ENCODE measurements around the gene AMBN. TPM values are rescaled to one million over a fixed set of nuclear protein-coding genes. Genes with fewer than 3 reads are reported as not detected.
A peak's percentile ranks its signal among the peaks of the same experiment; 100 is the strongest.

The AMBN gene
- total RNA-seq, 1 experiment from 2014 or later, result 0.27 TPM

- ChIA-PET POLR2A (no interaction called here), CTCF (no interaction called here)
- no peaks in the 10 kb centered on the region for H3K27me3 Mint-ChIP-seq (ENCODE audit: insufficient read depth, unreplicated experiment)
- Histone ChIP-seq H3K4me1 (peaks cover 14% of the 10 kb centered on the region), H3K36me3 (ENCODE audit: control insufficient read depth, insufficient read depth, low read length) (no peaks in the 10 kb centered on the region), H3K4me3 (ENCODE audit: low read depth, low read length) (no peak overlapping the region), H3K27me3 (replicated peaks; ENCODE audit: control insufficient read depth, insufficient read depth, low read length) (no peaks in the 10 kb centered on the region), H3K9me3 (no peaks in the 10 kb centered on the region)
- H3K36me3 Mint-ChIP-seq (ENCODE audit: insufficient read depth, unreplicated experiment), result no peaks in the 10 kb centered on the region
- no peaks in the 10 kb centered on the region for H3K9me3 Mint-ChIP-seq (ENCODE audit: unreplicated experiment)
- no peak overlapping the region for H3K4me3 Mint-ChIP-seq (ENCODE audit: unreplicated experiment)
- H3K4me1 Mint-ChIP-seq (ENCODE audit: low read depth, unreplicated experiment), result peaks cover 27% of the 10 kb centered on the region
- peak; percentile 53 to 61 for DNase-seq
- TF ChIP-seq, protein P1, sequence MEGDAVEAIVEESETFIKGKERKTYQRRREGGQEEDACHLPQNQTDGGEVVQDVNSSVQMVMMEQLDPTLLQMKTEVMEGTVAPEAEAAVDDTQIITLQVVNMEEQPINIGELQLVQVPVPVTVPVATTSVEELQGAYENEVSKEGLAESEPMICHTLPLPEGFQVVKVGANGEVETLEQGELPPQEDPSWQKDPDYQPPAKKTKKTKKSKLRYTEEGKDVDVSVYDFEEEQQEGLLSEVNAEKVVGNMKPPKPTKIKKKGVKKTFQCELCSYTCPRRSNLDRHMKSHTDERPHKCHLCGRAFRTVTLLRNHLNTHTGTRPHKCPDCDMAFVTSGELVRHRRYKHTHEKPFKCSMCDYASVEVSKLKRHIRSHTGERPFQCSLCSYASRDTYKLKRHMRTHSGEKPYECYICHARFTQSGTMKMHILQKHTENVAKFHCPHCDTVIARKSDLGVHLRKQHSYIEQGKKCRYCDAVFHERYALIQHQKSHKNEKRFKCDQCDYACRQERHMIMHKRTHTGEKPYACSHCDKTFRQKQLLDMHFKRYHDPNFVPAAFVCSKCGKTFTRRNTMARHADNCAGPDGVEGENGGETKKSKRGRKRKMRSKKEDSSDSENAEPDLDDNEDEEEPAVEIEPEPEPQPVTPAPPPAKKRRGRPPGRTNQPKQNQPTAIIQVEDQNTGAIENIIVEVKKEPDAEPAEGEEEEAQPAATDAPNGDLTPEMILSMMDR (IDR thresholded peaks at IDR 0.05; ENCODE audit: insufficient read depth in 1 of 2, low read depth in 1 of 2, low read length in 1 of 2, severe bottlenecking in 1 of 2, unreplicated experiment in 1 of 2), result peak; percentile 78 to 83
- intact Hi-C loops (cut with micrococcal nuclease; ENCODE audit: unreplicated experiment), result loop anchor here (1.0 to 5.0 kb wide), 6 partner anchors 54 to 870 kb away; no protein-coding TSS in a partner anchor
- BruUV-seq (replicated peaks), result no TSS peak
- H3K27ac Mint-ChIP-seq (ENCODE audit: unreplicated experiment), result no peak overlapping the region
Measured at GRCh38 chr4:70559211-70559830, 32.7 kb upstream of the AMBN start.

- Mint-ChIP-seq H3K9me3 (ENCODE audit: unreplicated experiment) (no peaks in the 10 kb centered on the region), H3K27ac (ENCODE audit: unreplicated experiment) (no peak overlapping the region), H3K36me3 (ENCODE audit: insufficient read depth, unreplicated experiment) (no peaks in the 10 kb centered on the region), H3K27me3 (ENCODE audit: insufficient read depth, unreplicated experiment) (no peaks in the 10 kb centered on the region), H3K4me3 (ENCODE audit: unreplicated experiment) (no peak overlapping the region), H3K4me1 (ENCODE audit: low read depth, unreplicated experiment) (peaks cover 27% of the 10 kb centered on the region)
- Histone ChIP-seq H3K9me3 (no peaks in the 10 kb centered on the region), H3K4me3 (ENCODE audit: low read depth, low read length) (no peak overlapping the region), H3K27me3 (replicated peaks; ENCODE audit: control insufficient read depth, insufficient read depth, low read length) (no peaks in the 10 kb centered on the region), H3K4me1 (peaks cover 14% of the 10 kb centered on the region), H3K36me3 (ENCODE audit: control insufficient read depth, insufficient read depth, low read length) (no peaks in the 10 kb centered on the region)
- BruUV-seq (replicated peaks), result no TSS peak
- intact Hi-C loops (cut with micrococcal nuclease; ENCODE audit: unreplicated experiment), result loop anchor here (1.0 to 5.0 kb wide), 6 partner anchors 55 to 871 kb away; no protein-coding TSS in a partner anchor
- POLR2A ChIA-PET, result no interaction called here
- CTCF ChIA-PET, result no interaction called here
- no peak for DNase-seq
- TF ChIP-seq, protein P1 (IDR thresholded peaks at IDR 0.05; ENCODE audit: insufficient read depth in 1 of 2, low read depth in 1 of 2, low read length in 1 of 2, severe bottlenecking in 1 of 2, unreplicated experiment in 1 of 2), result no peak
Measured at GRCh38 chr4:70559924-70560323, 32.1 kb upstream of the AMBN start.

DNA sequence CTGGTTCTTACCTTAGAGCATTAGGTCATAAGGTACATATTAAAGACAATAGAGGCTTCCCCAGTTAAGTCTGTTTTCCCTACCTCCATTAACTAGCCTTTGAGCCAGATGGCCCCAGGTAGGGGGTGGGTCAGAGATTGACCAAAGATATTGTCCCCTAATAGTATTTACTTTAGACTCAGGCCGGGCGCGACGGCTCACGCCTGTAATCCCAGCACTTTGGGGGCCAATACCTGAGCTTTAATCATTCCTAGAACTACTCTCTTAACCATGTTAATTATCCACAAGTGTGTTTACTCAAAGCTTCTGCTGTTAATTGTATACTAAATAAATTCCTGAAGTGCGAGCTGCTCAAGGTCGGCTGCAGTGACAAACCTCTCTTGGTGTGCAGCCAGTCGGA, 28.0 kb upstream of the AMBN start:
- CTCF ChIA-PET, result no interaction called here
- POLR2A ChIA-PET, result no interaction called here
- H3K9me3 ChIP-seq, result no peaks in the 10 kb centered on the region
- no peaks in the 10 kb centered on the region for H3K36me3 ChIP-seq (ENCODE audit: control insufficient read depth, insufficient read depth, low read length)
- Mint-ChIP-seq H3K36me3 (ENCODE audit: insufficient read depth, unreplicated experiment) (no peaks in the 10 kb centered on the region), H3K4me3 (ENCODE audit: unreplicated experiment) (no peak overlapping the region), H3K27me3 (ENCODE audit: insufficient read depth, unreplicated experiment) (no peaks in the 10 kb centered on the region), H3K27ac (ENCODE audit: unreplicated experiment) (no peak overlapping the region), H3K4me1 (ENCODE audit: low read depth, unreplicated experiment) (peaks cover 25% of the 10 kb centered on the region), H3K9me3 (ENCODE audit: unreplicated experiment) (peaks cover 18% of the 10 kb centered on the region)
- H3K4me1 ChIP-seq, result peaks cover 14% of the 10 kb centered on the region
- no peak overlapping the region for H3K4me3 ChIP-seq (ENCODE audit: low read depth, low read length)
- BruUV-seq (replicated peaks), result no TSS peak
- H3K27me3 ChIP-seq (replicated peaks; ENCODE audit: control insufficient read depth, insufficient read depth, low read length), result no peaks in the 10 kb centered on the region
- DNase-seq, result peak; percentile 67 to 80
- TF ChIP-seq, protein P1 (IDR thresholded peaks at IDR 0.05; ENCODE audit: insufficient read depth in 1 of 2, low read depth in 1 of 2, low read length in 1 of 2, severe bottlenecking in 1 of 2, unreplicated experiment in 1 of 2), result no peak
- intact Hi-C loops (cut with micrococcal nuclease; ENCODE audit: unreplicated experiment), result no loop called here

Data from Caco-2 (cell line).